ENCODE measurements around the gene CALD1.

CALD1 gene

DNA sequence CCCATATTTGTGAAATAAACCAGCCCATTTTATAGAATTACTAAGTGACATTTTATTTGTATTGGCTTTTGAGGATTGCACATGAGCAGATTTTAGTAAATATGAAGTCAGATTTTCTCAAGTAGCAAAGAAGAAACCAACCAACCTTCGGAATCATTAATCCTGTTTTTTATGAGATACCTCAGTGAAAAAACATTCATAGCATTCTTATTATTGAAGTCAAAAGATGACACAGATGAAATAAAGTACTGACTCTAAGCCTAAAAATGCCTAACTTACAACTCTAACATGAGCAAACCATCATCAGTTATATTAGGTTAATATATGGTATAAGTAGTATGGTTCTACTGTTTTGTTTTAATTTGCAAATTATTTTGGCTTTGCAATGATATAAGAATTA is 147.0 kb downstream of the CALD1 start:
- no peak overlapping the region for H2BK12ac ChIP-seq (ENCODE audit: low read length)
- no peak overlapping the region for H3K27ac ChIP-seq (ENCODE audit: low read depth, low read length)
- no peak overlapping the region for H4K91ac ChIP-seq (ENCODE audit: low read depth, low read length)
- H2AFZ ChIP-seq (ENCODE audit: insufficient read depth, low read length, poor library complexity) = no peak overlapping the region
- peaks cover 9 to 14% of the 10 kb centered on the region in 2 experiments for H3K36me3 ChIP-seq (ENCODE audit: control insufficient read depth in 1 of 2, insufficient read depth in 2 of 2, low read length in 2 of 2)
- H3K27me3 ChIP-seq (ENCODE audit: insufficient read depth, low read length) = no peaks in the 10 kb centered on the region
- no CpG with 5 or more reads among the region's 1 CpG for WGBS (ENCODE audit: extremely low coverage, insufficient coverage, insufficient read length)
- no peak overlapping the region for H3K23ac ChIP-seq (ENCODE audit: low read length)
- H4K8ac ChIP-seq (ENCODE audit: low read depth, low read length) = no peak overlapping the region
- H3K4me1 ChIP-seq (ENCODE audit: control insufficient read depth in 1 of 2, insufficient read depth in 2 of 2, low read length in 2 of 2) = no peaks in the 10 kb centered on the region
- no peaks in the 10 kb centered on the region for H3K79me1 ChIP-seq (ENCODE audit: low read length)
- H3K14ac ChIP-seq (ENCODE audit: low read length) = no peak overlapping the region
- H4K12ac ChIP-seq (ENCODE audit: low read depth, low read length) = no peak overlapping the region
- H3K79me2 ChIP-seq (ENCODE audit: control insufficient read depth, insufficient read depth, low read length, poor library complexity) = no peaks in the 10 kb centered on the region
- no peak overlapping the region for H2BK120ac ChIP-seq (ENCODE audit: insufficient read depth, low read length, poor library complexity)
- no peaks in the 10 kb centered on the region for H3K9me3 ChIP-seq (ENCODE audit: insufficient read depth, low read depth, low read length)
- H3K4me3 ChIP-seq (ENCODE audit: low read depth, low read length) = no peak overlapping the region
- no peak overlapping the region for H3K4me2 ChIP-seq (ENCODE audit: low read length)
- H3K9ac ChIP-seq (ENCODE audit: low read length) = no peak overlapping the region
- no peak overlapping the region for H2AK5ac ChIP-seq (ENCODE audit: low read length)
- DNase-seq = no peak
- no peak overlapping the region for H3K4ac ChIP-seq (ENCODE audit: low read depth, low read length)
- no peak overlapping the region for H2BK5ac ChIP-seq (ENCODE audit: low read depth, low read length, poor library complexity)
- H3K18ac ChIP-seq (ENCODE audit: low read length) = no peak overlapping the region

DNA sequence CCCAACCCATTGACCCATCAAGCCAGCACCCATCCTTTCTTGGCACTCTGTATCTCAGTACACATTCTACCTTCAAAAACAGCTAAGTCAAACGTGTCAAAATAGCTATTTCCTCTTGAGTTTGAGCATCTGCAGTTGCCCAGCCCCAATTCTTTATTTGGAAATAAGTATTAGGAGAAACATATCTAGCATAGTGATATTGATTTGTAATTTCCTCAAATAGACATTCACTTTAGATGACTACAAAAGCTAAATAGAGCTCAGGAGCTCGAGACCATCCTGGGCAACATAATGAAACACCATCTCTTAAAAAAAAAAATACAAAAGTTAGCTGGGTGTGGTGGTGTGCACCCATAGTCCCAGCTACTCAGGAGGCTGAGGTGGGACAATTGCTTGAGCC is 147.6 kb downstream of the CALD1 start:
- peak overlapping the region; percentile 9 for H3K23ac ChIP-seq (ENCODE audit: low read length)
- no peaks in the 10 kb centered on the region for H3K79me1 ChIP-seq (ENCODE audit: low read length)
- H3K27me3 ChIP-seq (ENCODE audit: insufficient read depth, low read length) = no peaks in the 10 kb centered on the region
- H3K27ac ChIP-seq (ENCODE audit: low read depth, low read length) = no peak overlapping the region
- no peak overlapping the region for H2AK5ac ChIP-seq (ENCODE audit: low read length)
- no peak overlapping the region for H2AFZ ChIP-seq (ENCODE audit: insufficient read depth, low read length, poor library complexity)
- H2BK5ac ChIP-seq (ENCODE audit: low read depth, low read length, poor library complexity) = no peak overlapping the region
- H3K4me1 ChIP-seq (ENCODE audit: control insufficient read depth in 1 of 2, insufficient read depth in 2 of 2, low read length in 2 of 2) = peaks cover 0 to 3% of the 10 kb centered on the region in 2 experiments
- H4K91ac ChIP-seq (ENCODE audit: low read depth, low read length) = no peak overlapping the region
- H2BK12ac ChIP-seq (ENCODE audit: low read length) = no peak overlapping the region
- H3K4me3 ChIP-seq (ENCODE audit: low read depth, low read length) = no peak overlapping the region
- DNase-seq = no peak
- H3K36me3 ChIP-seq (ENCODE audit: control insufficient read depth in 1 of 2, insufficient read depth in 2 of 2, low read length in 2 of 2) = peaks cover 7 to 17% of the 10 kb centered on the region in 2 experiments
- H3K9me3 ChIP-seq (ENCODE audit: insufficient read depth, low read depth, low read length) = no peaks in the 10 kb centered on the region
- no CpG with 5 or more reads among the region's 2 CpGs for WGBS (ENCODE audit: extremely low coverage, insufficient coverage, insufficient read length)
- no peak overlapping the region for H3K9ac ChIP-seq (ENCODE audit: low read length)
- H3K79me2 ChIP-seq (ENCODE audit: control insufficient read depth, insufficient read depth, low read length, poor library complexity) = no peaks in the 10 kb centered on the region
- no peak overlapping the region for H2BK120ac ChIP-seq (ENCODE audit: insufficient read depth, low read length, poor library complexity)
- no peak overlapping the region for H3K14ac ChIP-seq (ENCODE audit: low read length)
- no peak overlapping the region for H4K12ac ChIP-seq (ENCODE audit: low read depth, low read length)
- H3K4me2 ChIP-seq (ENCODE audit: low read length) = no peak overlapping the region
- H3K4ac ChIP-seq (ENCODE audit: low read depth, low read length) = no peak overlapping the region
- H4K8ac ChIP-seq (ENCODE audit: low read depth, low read length) = no peak overlapping the region
- no peak overlapping the region for H3K18ac ChIP-seq (ENCODE audit: low read length)

DNA sequence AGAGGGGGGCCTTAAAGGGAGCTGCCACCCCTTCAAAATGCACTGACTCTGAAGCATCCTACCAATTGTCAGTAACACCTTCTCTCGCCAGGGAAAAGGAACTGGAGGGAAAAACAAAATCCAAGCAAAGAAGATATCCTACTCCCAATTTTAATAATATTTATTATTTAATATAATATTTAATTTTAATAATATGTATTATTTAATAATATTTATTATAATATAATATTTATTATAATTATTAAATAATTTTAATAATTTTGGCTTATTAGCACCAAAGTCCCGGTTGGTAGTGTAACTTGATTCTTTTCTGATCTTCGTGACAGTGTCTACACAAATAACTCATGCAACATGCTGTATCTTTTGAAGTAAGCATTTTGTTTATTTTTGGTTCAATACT is 148.3 kb downstream of the CALD1 start:
- no peak overlapping the region for H3K14ac ChIP-seq (ENCODE audit: low read length)
- no peaks in the 10 kb centered on the region for H3K27me3 ChIP-seq (ENCODE audit: insufficient read depth, low read length)
- no peak overlapping the region for H2BK5ac ChIP-seq (ENCODE audit: low read depth, low read length, poor library complexity)
- no peak overlapping the region for H3K4ac ChIP-seq (ENCODE audit: low read depth, low read length)
- H3K79me2 ChIP-seq (ENCODE audit: control insufficient read depth, insufficient read depth, low read length, poor library complexity) = no peaks in the 10 kb centered on the region
- H4K8ac ChIP-seq (ENCODE audit: low read depth, low read length) = no peak overlapping the region
- H4K12ac ChIP-seq (ENCODE audit: low read depth, low read length) = no peak overlapping the region
- H3K4me3 ChIP-seq (ENCODE audit: low read depth, low read length) = no peak overlapping the region
- H2BK12ac ChIP-seq (ENCODE audit: low read length) = no peak overlapping the region
- peaks cover 7 to 19% of the 10 kb centered on the region in 2 experiments for H3K36me3 ChIP-seq (ENCODE audit: control insufficient read depth in 1 of 2, insufficient read depth in 2 of 2, low read length in 2 of 2)
- DNase-seq = no peak
- no peak overlapping the region for H2AK5ac ChIP-seq (ENCODE audit: low read length)
- no peak overlapping the region for H2BK120ac ChIP-seq (ENCODE audit: insufficient read depth, low read length, poor library complexity)
- no peak overlapping the region for H2AFZ ChIP-seq (ENCODE audit: insufficient read depth, low read length, poor library complexity)
- H3K27ac ChIP-seq (ENCODE audit: low read depth, low read length) = no peak overlapping the region
- H3K4me2 ChIP-seq (ENCODE audit: low read length) = no peak overlapping the region
- H3K9ac ChIP-seq (ENCODE audit: low read length) = no peak overlapping the region
- no peaks in the 10 kb centered on the region for H3K79me1 ChIP-seq (ENCODE audit: low read length)
- H3K18ac ChIP-seq (ENCODE audit: low read length) = no peak overlapping the region
- H3K4me1 ChIP-seq (ENCODE audit: control insufficient read depth in 1 of 2, insufficient read depth in 2 of 2, low read length in 2 of 2) = peaks cover 5 to 8% of the 10 kb centered on the region in 2 experiments
- no peak overlapping the region for H3K23ac ChIP-seq (ENCODE audit: low read length)
- no peaks in the 10 kb centered on the region for H3K9me3 ChIP-seq (ENCODE audit: insufficient read depth, low read depth, low read length)
- no CpG with 5 or more reads among the region's 3 CpGs for WGBS (ENCODE audit: extremely low coverage, insufficient coverage, insufficient read length)
- H4K91ac ChIP-seq (ENCODE audit: low read depth, low read length) = no peak overlapping the region

DNA sequence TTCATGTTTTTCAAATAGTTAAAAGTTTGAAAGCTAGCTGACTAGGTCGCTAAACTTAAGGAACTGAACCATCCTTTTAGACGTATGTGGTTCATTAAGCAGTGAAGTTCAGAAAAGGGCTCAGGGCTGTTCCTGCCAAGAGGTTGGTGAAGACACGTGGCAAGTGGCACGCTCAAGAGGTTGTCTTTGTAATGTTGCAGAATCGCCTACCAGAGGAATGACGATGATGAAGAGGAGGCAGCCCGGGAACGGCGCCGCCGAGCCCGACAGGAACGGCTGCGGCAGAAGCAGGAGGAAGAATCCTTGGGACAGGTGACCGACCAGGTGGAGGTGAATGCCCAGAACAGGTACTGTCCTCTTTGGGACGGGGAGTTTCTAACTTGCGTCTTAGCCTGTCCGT is 149.1 kb downstream of the CALD1 start:
- Histone ChIP-seq H3K9ac (ENCODE audit: low read length) (no peak overlapping the region), H4K91ac (ENCODE audit: low read depth, low read length) (no peak overlapping the region), H3K36me3 (ENCODE audit: control insufficient read depth in 1 of 2, insufficient read depth in 2 of 2, low read length in 2 of 2) (peaks cover 9 to 22% of the 10 kb centered on the region in 2 experiments), H3K9me3 (ENCODE audit: insufficient read depth, low read depth, low read length) (no peaks in the 10 kb centered on the region), H3K18ac (ENCODE audit: low read length) (peak overlapping the region; percentile 29), H3K14ac (ENCODE audit: low read length) (no peak overlapping the region), H2BK5ac (ENCODE audit: low read depth, low read length, poor library complexity) (no peak overlapping the region), H3K4me1 (ENCODE audit: control insufficient read depth in 1 of 2, insufficient read depth in 2 of 2, low read length in 2 of 2) (peaks cover 8 to 10% of the 10 kb centered on the region in 2 experiments), H3K4ac (ENCODE audit: low read depth, low read length) (no peak overlapping the region), H2AK5ac (ENCODE audit: low read length) (no peak overlapping the region), H2AFZ (ENCODE audit: insufficient read depth, low read length, poor library complexity) (no peak overlapping the region), H3K4me3 (ENCODE audit: low read depth, low read length) (no peak overlapping the region), H2BK12ac (ENCODE audit: low read length) (no peak overlapping the region), H4K8ac (ENCODE audit: low read depth, low read length) (no peak overlapping the region), H3K23ac (ENCODE audit: low read length) (no peak overlapping the region), H3K4me2 (ENCODE audit: low read length) (no peak overlapping the region), H3K27ac (ENCODE audit: low read depth, low read length) (no peak overlapping the region), H3K27me3 (ENCODE audit: insufficient read depth, low read length) (no peaks in the 10 kb centered on the region), H3K79me2 (ENCODE audit: control insufficient read depth, insufficient read depth, low read length, poor library complexity) (no peaks in the 10 kb centered on the region), H2BK120ac (ENCODE audit: insufficient read depth, low read length, poor library complexity) (no peak overlapping the region), H4K12ac (ENCODE audit: low read depth, low read length) (no peak overlapping the region), H3K79me1 (ENCODE audit: low read length) (no peaks in the 10 kb centered on the region)
- no peak for DNase-seq
- WGBS (ENCODE audit: extremely low coverage, insufficient coverage, insufficient read length) = no CpG with 5 or more reads among the region's 18 CpGs
